Caco-2 (cell line): ENCODE data around the gene DRD4. TPM values are rescaled to one million over a fixed set of nuclear protein-coding genes. Genes with fewer than 3 reads are reported as not detected.

ENCODE experiments used
- BruUV-seq: library from RNA; stranded (reverse); fragments of 400-500 nt; replicated peaks from 2 replicates; lab custom pipeline; 2021; lab: Mats Ljungman, UMichigan
- CTCF ChIA-PET: fragments of 300-600 bp; sonication (Branson Sonifier 250); formaldehyde crosslinking; loops from one replicate; lab custom pipeline; 2022; ENCODE audit warnings: antibody characterized with exemption; lab: Charles Lee
- POLR2A ChIA-PET: fragments of 300-600 bp; sonication (Branson Sonifier 250); formaldehyde crosslinking; loops from one replicate; lab custom pipeline; 2022; ENCODE audit warnings: antibody characterized with exemption; lab: Charles Lee
- DNase-seq, 2 experiments: peaks; one replicate each; pipeline versions ENCODE4 v3.0.0 to v3.0.0-alpha.2; 2020 to 2022
- H3K27me3 ChIP-seq: replicated peaks from 2 replicates; pipeline ENCODE4 v1.6.0; 2011; ENCODE audit warnings: low read length; ENCODE audit not compliant: control insufficient read depth, insufficient read depth
- H3K36me3 ChIP-seq: 2 replicates; pipeline ENCODE4 v1.5.1; 2011; ENCODE audit warnings: low read length; ENCODE audit not compliant: control insufficient read depth, insufficient read depth
- H3K4me1 ChIP-seq: fragments of 250-450 bp; sonication (Bioruptor Pico); 2 replicates; pipeline ENCODE4 v1.5.1; 2020; ENCODE audit warnings: mild to moderate bottlenecking
- H3K4me3 ChIP-seq: 2 replicates; pipeline ENCODE4 v1.5.1; 2011; ENCODE audit warnings: low read depth, mild to moderate bottlenecking, control low read depth, low read length
- H3K9me3 ChIP-seq: fragments of 250-450 bp; sonication (Bioruptor Pico); 2 replicates; pipeline ENCODE4 v1.5.1; 2020; ENCODE audit warnings: mild to moderate bottlenecking, moderate library complexity
- H3K27ac Mint-ChIP-seq: one replicate; pipeline ENCODE4 v1.8.0; 2022; ENCODE audit warnings: mixed read lengths; ENCODE audit not compliant: unreplicated experiment
- H3K27me3 Mint-ChIP-seq: one replicate; pipeline ENCODE4 v1.8.0; 2022; ENCODE audit warnings: mixed read lengths; ENCODE audit not compliant: insufficient read depth, unreplicated experiment
- H3K36me3 Mint-ChIP-seq: one replicate; pipeline ENCODE4 v1.8.0; 2022; ENCODE audit warnings: mild to moderate bottlenecking, mixed read lengths; ENCODE audit not compliant: insufficient read depth, unreplicated experiment
- H3K4me1 Mint-ChIP-seq: one replicate; pipeline ENCODE4 v1.8.0; 2022; ENCODE audit warnings: low read depth, mixed read lengths; ENCODE audit not compliant: unreplicated experiment
- H3K4me3 Mint-ChIP-seq: one replicate; pipeline ENCODE4 v1.8.0; 2022; ENCODE audit warnings: mild to moderate bottlenecking, moderate library complexity, mixed read lengths; ENCODE audit not compliant: unreplicated experiment
- H3K9me3 Mint-ChIP-seq: one replicate; pipeline ENCODE4 v1.8.0; 2022; ENCODE audit warnings: mixed read lengths; ENCODE audit not compliant: unreplicated experiment
- intact Hi-C: fragments of 100-400 bp; cut with micrococcal nuclease; formaldehyde crosslinking; loops from one replicate; pipeline ENCODE4 v1.10.0; 2022; ENCODE audit not compliant: unreplicated experiment
- total RNA-seq: library from RNA; stranded (reverse); gene quantifications from 2 replicates; pipeline ENCODE4 v1.2.3, GENCODE V29; 2022
- TF ChIP-seq, protein P1 (sequence below), 2 experiments: fragments of 200-600 bp in 1 of 2; IDR thresholded peaks; 1 replicate in 1 of 2; 2 replicates in 1 of 2; pipeline versions ENCODE4 v1.5.1 to v1.8.0; 2011 to 2022; ENCODE audit warnings: antibody characterized with exemption in 1 of 2, control low read depth in 1 of 2, inconsistent platforms in 1 of 2, low read depth in 1 of 2, low read length in 1 of 2, mild to moderate bottlenecking in 1 of 2, moderate library complexity in 1 of 2; ENCODE audit not compliant: insufficient read depth in 1 of 2, severe bottlenecking in 1 of 2, unreplicated experiment in 1 of 2

DRD4 gene
- total RNA-seq, 1 experiment from 2014 or later: 1.0 TPM

- CTCF ChIA-PET: no interaction called here
Measured at GRCh38 chr11:665704-666281, 28.7 kb downstream of the DRD4 start.

GRCh38 chr11:673866-674265 lies 36.8 kb downstream of the DRD4 start:
- Histone ChIP-seq H3K9me3 (no peaks in the 10 kb centered on the region), H3K36me3 (peaks cover 5% of the 10 kb centered on the region; the same call in 1 of the 2 replicates), H3K4me1 (no peaks in the 10 kb centered on the region), H3K27me3 (no peaks in the 10 kb centered on the region), H3K4me3 (no peak overlapping the region)
- Mint-ChIP-seq H3K4me3 (no peak overlapping the region), H3K36me3 (peaks cover 72% of the 10 kb centered on the region), H3K27ac (no peak overlapping the region), H3K4me1 (no peaks in the 10 kb centered on the region), H3K27me3 (no peaks in the 10 kb centered on the region), H3K9me3 (no peaks in the 10 kb centered on the region)
- intact Hi-C loops: no loop called here
- DNase-seq: no peak
- CTCF ChIA-PET: interaction anchor here (0.6 kb wide), 1 partner anchor 12 kb away, joined by 3 read pairs; no protein-coding TSS in a partner anchor
- POLR2A ChIA-PET: no interaction called here
- TF ChIP-seq, protein P1, sequence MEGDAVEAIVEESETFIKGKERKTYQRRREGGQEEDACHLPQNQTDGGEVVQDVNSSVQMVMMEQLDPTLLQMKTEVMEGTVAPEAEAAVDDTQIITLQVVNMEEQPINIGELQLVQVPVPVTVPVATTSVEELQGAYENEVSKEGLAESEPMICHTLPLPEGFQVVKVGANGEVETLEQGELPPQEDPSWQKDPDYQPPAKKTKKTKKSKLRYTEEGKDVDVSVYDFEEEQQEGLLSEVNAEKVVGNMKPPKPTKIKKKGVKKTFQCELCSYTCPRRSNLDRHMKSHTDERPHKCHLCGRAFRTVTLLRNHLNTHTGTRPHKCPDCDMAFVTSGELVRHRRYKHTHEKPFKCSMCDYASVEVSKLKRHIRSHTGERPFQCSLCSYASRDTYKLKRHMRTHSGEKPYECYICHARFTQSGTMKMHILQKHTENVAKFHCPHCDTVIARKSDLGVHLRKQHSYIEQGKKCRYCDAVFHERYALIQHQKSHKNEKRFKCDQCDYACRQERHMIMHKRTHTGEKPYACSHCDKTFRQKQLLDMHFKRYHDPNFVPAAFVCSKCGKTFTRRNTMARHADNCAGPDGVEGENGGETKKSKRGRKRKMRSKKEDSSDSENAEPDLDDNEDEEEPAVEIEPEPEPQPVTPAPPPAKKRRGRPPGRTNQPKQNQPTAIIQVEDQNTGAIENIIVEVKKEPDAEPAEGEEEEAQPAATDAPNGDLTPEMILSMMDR (IDR thresholded peaks at IDR 0.05; ENCODE audit: insufficient read depth in 1 of 2, low read depth in 1 of 2, low read length in 1 of 2, severe bottlenecking in 1 of 2, unreplicated experiment in 1 of 2): no peak
- no TSS peak for BruUV-seq

More at GRCh38 chr11:665704-666281, 28.7 kb downstream of the DRD4 start:
- Mint-ChIP-seq H3K27ac (no peak overlapping the region), H3K4me1 (no peaks in the 10 kb centered on the region), H3K36me3 (peaks cover 72% of the 10 kb centered on the region), H3K27me3 (no peaks in the 10 kb centered on the region), H3K4me3 (no peak overlapping the region), H3K9me3 (no peaks in the 10 kb centered on the region)
- TF ChIP-seq, protein P1 (IDR thresholded peaks at IDR 0.05; ENCODE audit: insufficient read depth in 1 of 2, low read depth in 1 of 2, low read length in 1 of 2, severe bottlenecking in 1 of 2, unreplicated experiment in 1 of 2): no peak
- intact Hi-C loops: no loop called here
- Histone ChIP-seq H3K4me3 (no peak overlapping the region), H3K9me3 (no peaks in the 10 kb centered on the region), H3K36me3 (peaks cover 2% of the 10 kb centered on the region), H3K4me1 (no peaks in the 10 kb centered on the region), H3K27me3 (no peaks in the 10 kb centered on the region)
- BruUV-seq: no TSS peak
- POLR2A ChIA-PET: interaction anchor here (1.0 kb wide), 1 partner anchor 31 kb away, joined by 7 read pairs; no protein-coding TSS in a partner anchor
- no peak for DNase-seq

GRCh38 chr11:674406-674805 lies 37.3 kb downstream of the DRD4 start:
- H3K36me3 Mint-ChIP-seq: peaks cover 74% of the 10 kb centered on the region
- H3K9me3 Mint-ChIP-seq: no peaks in the 10 kb centered on the region

More at GRCh38 chr11:674406-674805, 37.3 kb downstream of the DRD4 start:
- Histone ChIP-seq H3K9me3 (no peaks in the 10 kb centered on the region), H3K4me3 (no peak overlapping the region), H3K27me3 (no peaks in the 10 kb centered on the region), H3K4me1 (no peaks in the 10 kb centered on the region), H3K36me3 (peaks cover 5% of the 10 kb centered on the region; the same call in 1 of the 2 replicates)
- BruUV-seq: no TSS peak
- Mint-ChIP-seq H3K27me3 (no peaks in the 10 kb centered on the region), H3K27ac (no peak overlapping the region), H3K4me1 (no peaks in the 10 kb centered on the region), H3K4me3 (no peak overlapping the region)
- POLR2A ChIA-PET: no interaction called here
- CTCF ChIA-PET: no interaction called here
- TF ChIP-seq, protein P1 (IDR thresholded peaks at IDR 0.05; ENCODE audit: insufficient read depth in 1 of 2, low read depth in 1 of 2, low read length in 1 of 2, severe bottlenecking in 1 of 2, unreplicated experiment in 1 of 2): no peak
- DNase-seq: no peak
- intact Hi-C loops: no loop called here
